GM21619 (cell line): Measurements from ENCODE around the gene KANTR.
"Not testable (repeated sequence)": the region's sequence is repeated elsewhere in the genome, so short reads cannot be mapped to it uniquely, and the experiment has no call there.

Source experiments
- ATAC-seq: cut with Tn5 transposase; IDR thresholded peaks from one replicate; pipeline ENCODE4 v1.9.1; 2021; ENCODE audit not compliant: unreplicated experiment

KANTR gene

DNA sequence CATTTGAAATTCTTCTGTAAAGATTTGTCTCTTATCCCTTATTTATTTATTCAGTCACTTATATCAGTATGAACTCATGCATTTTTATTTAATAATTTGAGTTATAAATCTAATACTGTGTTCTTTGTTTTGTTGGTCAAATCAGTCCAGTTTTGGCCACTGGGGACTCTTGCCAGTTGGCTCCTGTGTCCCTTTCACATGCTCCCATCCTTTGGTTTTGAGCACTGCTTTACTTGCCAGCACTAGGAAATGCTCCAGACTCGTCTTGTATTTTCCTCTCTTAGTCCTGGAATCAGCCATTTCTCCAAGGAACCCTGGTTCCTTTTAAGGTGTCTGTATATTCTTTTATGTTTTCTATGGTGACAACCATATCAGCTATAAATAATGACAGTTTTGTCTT, 28.1 kb downstream of the KANTR start:
- ATAC-seq: no peak

GRCh38 chrX:53125506-53125905, 31.6 kb downstream of the KANTR start:
- ATAC-seq: no peak

DNA sequence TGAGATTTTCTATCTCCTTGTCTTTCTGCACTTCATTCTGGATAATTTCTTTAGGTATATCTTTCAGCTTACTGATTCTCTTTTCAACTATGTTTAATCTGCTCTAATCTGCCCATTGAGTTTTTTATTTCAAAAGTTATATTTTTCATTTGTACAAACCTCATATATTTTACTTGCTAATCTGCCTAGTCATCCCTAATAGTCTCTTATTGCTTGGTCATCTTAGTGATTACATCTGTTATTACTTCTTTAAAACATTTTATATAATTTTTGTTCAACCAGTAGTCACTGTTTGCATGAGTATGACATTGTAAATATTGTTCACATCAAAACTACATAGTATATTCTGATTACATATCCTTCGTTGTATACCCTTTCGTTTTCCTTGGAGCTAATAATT, 32.4 kb downstream of the KANTR start:
- no peak for ATAC-seq

DNA sequence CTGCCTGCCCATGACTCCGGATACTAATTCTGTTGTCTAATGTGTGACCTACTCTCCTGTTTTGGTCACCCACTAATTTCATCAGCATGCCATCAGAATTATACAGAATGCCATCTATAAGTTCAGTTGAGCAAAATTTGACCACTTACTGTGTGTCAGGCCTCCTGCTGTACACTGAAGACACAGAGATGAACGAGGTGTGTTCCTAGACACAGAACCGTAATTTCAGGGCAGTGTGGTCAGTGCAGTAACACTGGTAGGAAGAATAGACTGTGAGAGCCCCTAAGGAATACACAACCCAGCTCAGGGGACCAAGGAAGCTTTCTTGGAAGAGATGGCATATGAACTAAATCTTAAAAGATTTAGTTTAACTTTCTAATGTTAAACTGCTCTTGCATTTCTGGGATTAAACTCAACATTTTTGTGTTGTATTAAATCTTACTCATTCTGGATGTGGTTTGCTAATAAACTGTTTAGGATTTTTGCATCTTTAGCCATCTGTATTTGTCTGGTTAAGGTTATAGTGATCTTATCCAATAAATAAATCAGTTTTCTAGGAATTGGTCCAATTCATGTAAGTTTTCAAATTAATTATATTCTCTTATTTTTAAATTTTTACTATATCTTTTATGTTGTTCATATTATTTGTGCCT, 34.3 kb downstream of the KANTR start:
- ATAC-seq: no peak

DNA sequence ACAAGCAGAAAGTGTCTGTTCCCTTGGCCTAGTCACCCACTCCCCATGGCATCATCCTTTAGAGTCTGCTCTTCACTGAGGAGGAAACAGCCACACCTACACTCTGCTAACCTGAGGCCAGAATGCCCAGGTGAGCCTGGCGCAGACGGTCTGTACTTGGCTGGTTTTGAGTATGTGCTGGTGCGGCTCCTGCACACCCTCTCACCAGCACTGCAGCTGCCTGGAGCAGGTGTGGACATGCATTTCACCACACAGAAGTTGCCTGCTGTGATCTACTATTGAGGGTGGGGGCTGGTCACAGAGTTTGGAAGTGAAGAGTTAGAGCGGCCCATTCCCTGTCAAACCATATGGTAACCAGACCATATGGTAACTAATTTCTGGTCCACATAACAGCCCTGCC, 39.5 kb downstream of the KANTR start:
- no peak for ATAC-seq

DNA sequence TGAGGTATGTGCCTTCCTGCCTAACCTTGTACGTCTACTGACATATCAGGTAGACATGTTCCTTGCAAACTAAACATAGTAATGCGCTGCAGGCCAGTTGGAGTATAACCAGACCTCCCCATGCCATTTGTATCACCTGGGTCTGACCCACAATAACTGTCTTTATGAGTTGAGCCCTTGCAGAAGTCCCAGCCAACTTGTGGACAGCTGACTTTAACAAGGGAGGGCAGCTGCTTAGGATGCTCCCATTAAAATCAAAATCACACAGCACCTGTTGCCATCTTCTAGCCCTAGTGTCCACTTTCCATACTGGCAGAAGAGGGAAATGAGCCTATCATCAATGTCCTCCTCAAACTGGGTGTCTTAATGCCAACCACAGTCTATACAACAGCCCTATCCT, 41.6 kb downstream of the KANTR start:
- ATAC-seq: no peak

DNA sequence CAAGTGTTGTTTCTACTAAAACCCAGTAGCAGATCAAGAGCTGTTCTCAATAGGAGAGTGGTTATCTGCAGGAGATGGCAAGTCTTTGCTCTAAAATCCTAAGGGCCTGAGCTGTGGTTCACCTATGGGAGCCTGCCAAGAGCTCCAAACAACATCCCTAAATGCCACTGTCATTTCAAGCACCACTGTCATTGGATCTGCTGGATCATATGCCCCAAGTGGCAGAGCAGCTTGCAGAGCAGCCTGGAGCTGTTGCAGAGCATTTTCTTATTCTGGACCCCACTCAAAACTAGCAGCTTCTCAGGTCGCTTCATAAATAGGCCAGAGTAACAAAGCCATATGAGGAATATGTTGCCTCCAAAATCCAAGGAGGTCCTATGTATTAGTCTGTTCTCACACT, 59.6 kb downstream of the KANTR start:
- ATAC-seq: no peak

DNA sequence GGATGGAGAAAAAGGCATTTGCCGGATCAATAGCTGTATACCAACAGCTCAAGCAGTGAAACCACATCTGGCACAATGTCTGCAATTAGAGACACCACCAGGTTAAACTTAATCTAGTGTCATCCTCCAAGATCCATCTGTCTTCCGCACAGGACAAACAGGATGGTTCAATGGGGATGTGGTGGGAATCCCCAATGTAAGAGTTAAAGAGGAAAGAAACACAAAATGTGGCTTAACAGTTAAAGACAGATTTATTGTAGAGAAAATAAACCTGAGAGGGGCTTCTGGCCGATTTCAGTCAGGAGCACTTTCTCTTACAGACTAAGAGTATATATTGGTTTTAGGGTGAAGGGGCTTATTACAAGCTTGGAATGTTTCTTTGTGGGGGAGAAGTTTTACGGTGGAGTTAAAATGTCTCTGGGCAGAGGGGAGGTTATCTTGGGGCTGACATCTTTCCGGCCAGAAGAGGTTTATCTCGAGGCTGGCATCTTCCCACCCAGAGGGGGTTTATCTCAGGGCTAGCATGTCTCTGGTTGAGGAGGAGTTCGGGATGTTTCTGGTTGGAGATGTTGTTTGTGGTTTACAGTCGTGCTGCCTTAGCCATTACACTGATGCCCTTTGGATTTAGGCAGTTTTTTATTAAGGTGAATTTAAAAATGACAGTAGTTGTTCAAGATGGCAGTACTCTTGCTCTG, 61.7 kb downstream of the KANTR start:
- ATAC-seq: no peak

GRCh38 chrX:53156207-53156596, 62.3 kb downstream of the KANTR start:
- ATAC-seq: no peak

- no peak for ATAC-seq
These were observed 65.2 kb downstream of the KANTR start for GRCh38 chrX:53159184-53159583.

DNA sequence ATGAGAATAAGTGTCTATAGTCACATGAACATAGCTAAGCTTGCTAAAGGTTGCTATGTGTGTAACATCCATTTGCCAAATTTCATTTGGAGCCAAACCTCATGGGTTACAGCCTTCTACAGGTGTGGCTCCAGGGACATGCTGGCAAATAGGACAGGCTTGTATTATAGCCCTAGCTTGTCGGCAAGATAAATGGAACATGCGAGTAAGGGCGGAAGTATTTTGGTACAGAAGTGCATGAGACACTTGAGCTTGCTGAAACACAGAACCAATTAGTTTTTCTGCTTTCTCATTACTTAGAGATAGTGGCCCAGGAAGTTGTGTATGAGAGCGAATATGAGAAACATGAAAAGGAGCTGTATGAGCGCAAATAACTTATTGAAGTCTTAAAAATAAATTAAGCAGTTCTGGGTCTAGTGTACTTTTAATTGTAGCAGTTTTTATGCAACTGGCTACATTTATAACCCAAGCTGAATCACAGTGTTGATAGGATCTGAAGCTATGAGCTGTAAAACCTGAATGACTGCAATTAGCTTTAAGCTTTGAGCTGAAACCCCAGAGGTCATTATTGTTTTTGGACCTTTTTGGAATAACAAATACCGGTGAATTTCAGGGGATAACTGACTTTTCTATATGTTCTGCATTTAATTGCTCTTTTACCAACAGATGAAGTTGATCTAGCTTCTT, 66.5 kb downstream of the KANTR start:
- ATAC-seq: no peak

DNA sequence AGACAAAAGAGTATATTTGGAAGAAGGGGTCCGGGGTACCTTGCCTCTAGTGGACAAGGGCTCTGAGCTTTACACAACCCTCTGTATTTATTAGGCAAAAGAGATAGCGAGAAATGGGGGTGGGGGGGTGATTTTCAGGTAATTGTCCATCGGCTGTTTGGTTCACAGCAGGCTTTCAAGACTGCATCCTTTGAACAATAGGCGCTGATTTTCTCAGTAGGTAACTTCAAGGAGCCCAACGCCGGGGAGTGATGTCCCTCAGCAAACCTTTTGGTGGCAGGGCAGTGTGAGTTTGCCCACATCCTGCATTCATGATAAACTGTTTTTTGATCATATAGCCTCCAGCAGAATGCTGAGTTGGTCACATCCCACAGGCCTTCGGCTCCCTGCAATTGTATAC, 69.5 kb downstream of the KANTR start:
- ATAC-seq: no peak

GRCh38 chrX:53164566-53164965, 70.6 kb downstream of the KANTR start:
- ATAC-seq: not testable (repeated sequence)

- ATAC-seq: no peak
These were observed 72.2 kb downstream of the KANTR start for GRCh38 chrX:53166103-53166502.

- ATAC-seq: no peak
These were observed 77.4 kb downstream of the KANTR start for GRCh38 chrX:53171356-53171755.
